ENCODE results near the gene CCZ1B.
"Not testable (repeated sequence)": the region's sequence is repeated elsewhere in the genome, so short reads cannot be mapped to it uniquely, and the experiment has no call there.

Gene CCZ1B

GRCh38 chr7:6830026-6830425, 4.0 kb upstream of the CCZ1B start:
- not testable (repeated sequence) for DNase-seq

DNA sequence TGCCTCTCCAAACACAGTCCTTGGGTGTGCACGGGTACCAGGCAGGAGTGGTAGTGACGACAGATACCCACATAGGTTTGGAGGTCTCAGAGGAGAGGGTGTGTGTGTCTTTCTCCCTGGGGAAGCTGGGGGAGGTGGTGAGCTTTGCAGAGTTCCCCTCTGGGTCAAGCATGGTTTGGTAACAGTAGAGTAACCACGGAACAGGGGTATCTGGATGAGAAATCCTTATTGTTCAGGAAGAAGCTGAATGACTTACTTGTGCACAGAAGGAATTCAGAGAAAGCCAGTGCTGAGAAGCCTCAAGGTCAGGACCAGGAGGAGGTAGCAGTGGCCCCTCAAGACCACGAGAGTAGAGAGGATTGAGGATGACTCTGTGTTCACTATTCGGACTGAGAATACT, 3.5 kb upstream of the CCZ1B start:
- DNase-seq: not testable (repeated sequence)

DNA sequence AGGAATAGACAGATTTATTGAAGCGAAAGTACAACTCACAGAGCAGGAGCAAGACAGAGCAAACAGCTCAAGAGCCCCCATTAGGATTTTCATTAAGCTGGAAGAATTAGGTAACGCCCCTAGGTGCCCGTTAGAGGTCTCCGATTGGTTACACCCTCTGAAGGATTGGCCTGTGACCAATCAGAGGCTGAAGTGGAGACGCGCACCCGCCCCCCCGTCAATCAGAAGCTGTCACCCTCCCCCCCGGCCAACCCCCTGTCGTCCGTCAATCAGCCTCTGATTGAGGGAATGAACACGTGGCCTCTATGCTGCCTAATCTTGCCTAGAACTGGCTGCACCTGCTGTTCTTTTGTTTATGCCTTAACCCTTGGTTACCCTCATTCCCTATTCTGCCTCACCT, 1.1 kb upstream of the CCZ1B start:
- DNase-seq: not testable (repeated sequence)

DNA sequence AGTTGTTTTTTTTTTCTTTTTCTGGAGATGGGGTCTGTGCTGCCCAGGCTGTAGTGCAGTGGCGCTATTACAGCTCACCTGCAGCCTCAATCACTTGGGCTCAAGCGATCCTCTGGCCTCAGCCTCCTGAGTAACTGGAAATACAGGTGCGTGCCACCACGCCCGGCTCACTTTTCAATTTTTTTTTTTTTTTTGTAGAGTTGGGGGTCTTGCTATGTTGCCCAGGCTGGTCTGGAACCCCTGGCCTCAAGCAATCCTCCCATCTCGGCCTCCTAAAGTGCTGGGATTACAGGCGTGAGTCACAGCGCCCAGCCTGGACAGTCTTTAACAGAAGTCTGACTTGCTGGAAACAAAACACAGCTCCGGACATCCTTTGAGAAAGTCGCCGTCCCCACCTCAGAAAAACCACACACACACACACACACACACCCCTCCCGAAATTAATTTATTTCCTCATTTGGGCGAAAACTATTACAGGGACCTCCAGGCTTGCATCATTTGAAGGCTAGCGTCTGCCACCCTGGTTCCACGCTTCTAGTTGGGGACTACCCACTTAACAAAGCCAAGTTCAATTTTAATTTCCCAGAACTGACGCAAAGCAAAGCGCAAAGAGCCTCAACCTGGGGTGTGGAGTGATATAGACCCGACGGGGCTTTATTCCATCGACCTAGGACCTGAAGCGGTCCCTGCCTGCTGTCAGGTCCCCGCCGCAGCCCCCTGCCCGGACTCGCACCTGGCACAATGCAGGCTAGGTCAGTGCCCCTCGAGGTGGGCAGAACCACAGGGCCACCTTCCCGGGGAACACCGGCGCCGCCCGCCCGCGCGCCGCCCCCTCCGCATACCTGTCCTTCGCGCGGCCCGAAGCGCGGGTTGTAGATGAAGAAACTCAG, 594 bp downstream of the CCZ1B start:
- DNase-seq: not testable (repeated sequence)

- DNase-seq: not testable (repeated sequence)
These were observed 4.5 kb downstream of the CCZ1B start for GRCh38 chr7:6821622-6822021.

GRCh38 chr7:6815470-6815869, 10.6 kb downstream of the CCZ1B start:
- DNase-seq: not testable (repeated sequence)

DNA sequence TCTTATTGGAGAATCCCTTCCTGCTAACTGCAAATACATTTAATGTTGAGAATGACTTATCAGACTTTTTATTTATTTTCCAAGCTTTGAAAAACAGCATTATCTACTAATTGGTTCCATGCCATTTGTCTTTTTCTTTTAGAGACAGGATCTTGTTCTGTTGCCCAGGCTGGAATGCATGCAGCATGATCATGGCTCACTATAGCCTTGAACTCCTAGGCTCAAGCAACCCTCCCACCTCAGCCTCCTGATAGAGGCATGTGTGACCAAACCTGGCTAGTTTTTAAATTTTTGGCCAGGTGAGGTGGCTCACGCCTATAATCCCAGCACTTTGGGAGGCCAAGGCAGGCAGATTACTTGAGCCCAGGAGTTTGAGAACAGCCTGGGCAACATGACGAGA, 13.1 kb downstream of the CCZ1B start:
- not testable (repeated sequence) for DNase-seq

DNA sequence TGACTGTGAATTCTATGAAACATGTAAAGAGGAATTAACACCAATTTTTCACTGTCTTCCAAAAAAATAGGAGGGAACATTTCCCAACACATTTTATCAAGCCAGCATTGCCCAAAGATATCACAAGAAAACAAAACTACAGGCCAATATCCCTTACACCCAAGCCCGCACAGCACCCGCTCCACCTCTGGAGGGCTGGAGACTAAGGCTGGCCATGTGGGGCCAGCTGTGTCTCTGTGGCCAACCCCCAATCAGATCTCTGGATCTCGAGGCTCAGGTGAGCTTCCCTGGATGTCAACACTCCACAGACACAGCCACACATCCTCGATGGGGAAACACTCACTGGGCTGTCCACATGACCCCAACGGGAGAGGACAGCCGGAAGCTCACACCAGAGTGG, 18.1 kb downstream of the CCZ1B start:
- DNase-seq: not testable (repeated sequence)

DNA sequence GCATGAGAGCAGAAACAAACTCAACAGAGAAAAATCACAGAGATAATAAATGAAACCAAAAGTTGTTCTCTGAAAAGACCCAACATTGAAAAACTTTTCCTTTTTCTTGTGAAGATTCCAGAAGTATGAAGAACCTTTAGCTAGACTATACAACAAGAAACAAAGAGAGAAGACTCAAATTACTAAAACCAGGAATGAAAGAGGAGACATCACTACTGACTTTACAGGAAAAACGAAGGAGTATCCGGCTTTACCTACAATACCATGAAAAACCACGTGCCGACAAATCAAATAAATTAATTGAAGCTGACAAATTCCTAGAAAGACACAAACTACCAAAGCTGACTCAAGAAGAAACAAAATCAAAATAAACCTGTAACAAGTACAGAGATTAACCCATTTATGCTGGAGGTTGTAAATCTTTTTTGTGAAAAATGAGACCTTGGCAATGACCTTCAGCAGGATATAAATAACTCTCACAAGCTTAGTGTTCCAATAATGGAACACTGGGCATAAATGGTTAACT, 18.6 kb downstream of the CCZ1B start:
- not testable (repeated sequence) for DNase-seq

DNA sequence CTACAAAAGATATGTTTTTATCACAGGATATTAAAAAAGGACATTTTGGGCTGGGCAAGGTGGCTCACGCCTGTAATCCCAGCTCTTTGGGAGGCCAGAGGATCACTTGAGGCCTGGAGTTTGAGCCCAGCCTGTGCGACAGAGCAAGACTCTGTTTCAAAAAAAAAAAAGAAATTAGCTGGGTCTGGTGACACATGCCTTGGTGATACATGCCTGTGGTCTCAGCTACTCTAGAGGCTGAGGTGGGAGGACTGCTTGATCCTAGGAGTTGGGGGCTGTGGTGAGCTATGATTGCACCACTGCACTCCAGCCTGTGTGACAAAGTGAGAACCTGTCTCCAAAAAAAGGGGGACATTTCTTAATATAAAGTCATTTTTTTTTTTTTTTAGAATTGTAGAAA, 25.7 kb downstream of the CCZ1B start:
- DNase-seq: not testable (repeated sequence)

- not testable (repeated sequence) for DNase-seq
These were observed 26.2 kb downstream of the CCZ1B start for GRCh38 chr7:6799887-6800286.

DNA sequence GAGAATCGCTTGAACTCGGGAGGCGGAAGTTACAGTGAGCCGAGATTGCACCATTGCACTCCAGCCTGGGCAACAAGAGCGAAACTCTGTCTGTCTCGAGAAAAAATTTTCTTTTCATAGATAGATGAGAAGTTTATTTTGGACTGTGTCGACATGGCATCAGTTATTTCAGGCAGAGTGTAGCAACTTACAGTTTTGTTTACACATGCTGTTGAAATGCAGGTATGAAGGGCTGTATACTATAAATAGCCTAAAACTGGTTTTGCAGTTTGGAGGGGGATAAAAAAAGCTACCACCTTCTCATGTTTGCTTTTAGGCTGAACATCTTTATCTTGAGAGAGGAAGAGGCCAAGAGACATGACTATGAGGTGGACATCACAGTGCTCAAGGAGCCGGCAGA, 28.0 kb downstream of the CCZ1B start:
- DNase-seq: not testable (repeated sequence)

- not testable (repeated sequence) for DNase-seq
These were observed 28.9 kb downstream of the CCZ1B start for GRCh38 chr7:6797218-6797617.

- DNase-seq: not testable (repeated sequence)
These were observed 31.8 kb downstream of the CCZ1B start for GRCh38 chr7:6794276-6794675.

DNA sequence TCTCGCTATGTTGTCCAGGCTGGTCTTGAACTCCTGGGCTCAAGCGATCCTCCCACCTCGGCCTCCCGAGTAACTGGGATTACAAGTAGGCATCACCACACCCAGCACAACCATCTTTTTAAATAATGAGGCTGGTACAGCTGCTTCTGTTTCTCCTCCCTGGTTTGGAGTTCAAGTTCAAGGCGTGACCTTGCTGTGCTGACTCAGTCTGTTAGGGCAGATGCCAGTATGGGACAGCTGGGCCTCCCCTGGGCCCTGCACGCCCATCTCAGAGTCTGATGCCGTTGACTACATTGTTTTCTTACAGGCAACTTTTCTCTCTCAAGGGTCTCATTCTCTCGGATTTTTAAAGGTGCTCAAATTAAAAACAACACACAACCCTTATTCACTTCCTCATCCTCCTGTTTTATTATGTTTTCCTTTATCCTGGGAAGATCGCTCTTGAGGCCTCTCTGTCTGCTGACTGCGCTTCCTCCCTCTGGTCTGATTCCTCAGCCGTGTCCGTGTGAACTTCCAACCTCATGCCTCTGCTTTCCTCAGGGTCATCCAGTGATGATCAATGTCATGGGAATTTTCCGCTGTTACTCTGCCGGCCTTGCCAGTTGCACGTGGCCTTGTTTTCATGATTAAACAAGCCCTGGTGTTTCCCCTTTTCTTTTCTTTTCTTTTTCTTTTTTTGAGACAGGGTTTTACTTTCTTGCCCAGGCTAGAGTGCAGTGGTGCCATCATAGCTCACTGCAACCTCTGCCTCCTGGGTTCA, 33.8 kb downstream of the CCZ1B start:
- DNase-seq: not testable (repeated sequence)

- DNase-seq: not testable (repeated sequence)
These were observed 36.7 kb downstream of the CCZ1B start for GRCh38 chr7:6789353-6789752.

DNA sequence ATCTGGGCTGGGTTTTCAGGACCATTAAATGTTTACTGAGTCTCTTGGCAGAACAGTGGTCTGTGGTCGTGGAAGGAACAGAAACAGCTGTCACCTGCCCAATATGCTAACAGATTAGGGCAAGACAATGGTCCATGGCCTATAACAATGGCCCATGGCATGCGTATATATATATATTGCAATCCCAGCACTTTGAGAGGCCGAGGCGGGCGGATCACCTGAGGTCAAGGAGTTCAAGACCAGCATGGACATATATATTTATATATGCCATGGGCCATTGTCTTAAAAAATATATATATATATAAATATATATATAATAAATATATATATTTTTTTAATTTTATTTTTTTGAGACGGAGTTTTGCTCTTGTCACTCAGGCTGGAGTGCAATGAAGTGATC, 44.5 kb downstream of the CCZ1B start:
- DNase-seq: not testable (repeated sequence)

DNA sequence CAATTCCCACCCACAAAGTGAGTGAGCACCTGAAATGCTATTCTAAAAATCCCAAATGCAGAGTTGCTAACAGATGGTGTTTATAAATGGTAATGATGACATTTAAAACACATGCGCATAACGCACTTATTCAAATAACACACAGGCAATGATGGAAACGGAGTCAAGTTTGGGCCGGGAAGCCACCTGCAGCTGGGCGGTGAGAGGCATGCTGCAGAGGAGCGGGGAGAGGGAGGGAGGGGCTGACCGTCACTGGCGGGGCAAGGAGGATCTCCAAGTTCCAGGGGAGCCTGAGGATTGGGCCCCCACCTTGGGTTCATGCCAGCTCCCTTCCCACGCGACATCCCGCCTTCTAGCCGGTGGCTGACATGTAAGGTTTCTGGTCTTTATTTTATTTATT, 64.9 kb downstream of the CCZ1B start:
- not testable (repeated sequence) for DNase-seq

- not testable (repeated sequence) for DNase-seq
These were observed 72.1 kb downstream of the CCZ1B start, which contains the start of gene RSPH10B2 for GRCh38 chr7:6753964-6754363. Gene RSPH10B2, plus strand, starts transcription at chr7:6754103. Its CDS starts 3,575 bp downstream, at chr7:6757678.

- not testable (repeated sequence) for DNase-seq
These were observed 75.9 kb downstream of the CCZ1B start for GRCh38 chr7:6750173-6750572.

DNA sequence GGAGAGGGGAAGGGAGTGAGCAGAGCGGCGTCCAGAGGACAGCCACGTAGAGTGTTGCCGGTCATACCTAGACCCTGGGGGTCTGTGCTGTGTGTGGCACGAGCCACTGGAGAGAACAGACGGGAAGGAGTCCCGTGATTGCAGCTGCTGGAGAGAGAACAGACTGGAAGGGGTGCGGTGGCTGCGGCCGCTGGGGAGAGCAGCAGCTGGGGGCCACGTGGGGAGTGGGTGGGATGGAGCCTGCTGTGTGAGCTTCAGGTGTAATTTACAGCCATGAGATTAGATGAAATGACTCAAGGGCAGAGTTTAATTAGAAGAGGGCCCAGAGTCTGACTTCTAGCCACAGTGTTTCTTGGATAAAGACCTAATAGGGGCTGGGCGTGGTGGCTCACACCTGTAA, 76.7 kb downstream of the CCZ1B start:
- not testable (repeated sequence) for DNase-seq

All from activated CD4-positive, alpha-beta T cell treated with anti-CD3 and anti-CD28 coated beads, Interleukin-2, amount 50 U/mL, for 48 hours (primary cell).